Measurements from ENCODE around the gene EFNB3.

GRCh38 chr17:7668482-7668881 is 36.5 kb upstream of the EFNB3 start:
- TF ChIP-seq EZH2 (IDR thresholded peaks at IDR 0.05; ENCODE audit: borderline replicate concordance, insufficient read depth, low read length, poor library complexity, severe bottlenecking) (no peak), CTCF (IDR thresholded peaks at IDR 0.05; ENCODE audit: poor library complexity, severe bottlenecking) (no peak), TAF1 (IDR thresholded peaks at IDR 0.05; ENCODE audit: low read depth) (no peak), RAD21 (conservative IDR thresholded peaks at IDR 0.05) (no peak)
